Gastrocnemius medialis (tissue), 4 donors: ENCODE results near the gene PLCXD1. TPM values are rescaled to one million over a fixed set of nuclear protein-coding genes. Genes with fewer than 3 reads are reported as not detected.

Source experiments
- ATAC-seq, 2 donors: fragments of 150-250 bp; one replicate each; pipeline ENCODE4 v1.9.1; 2016
- DNase-seq, 2 donors: peaks; one replicate each; pipeline ENCODE4 v3.0.0-alpha.2; 2019
- H3K27ac ChIP-seq, 4 donors: fragments of 200-600 bp; sonication (generic); 1 replicate in 1 of 4; 2 replicates in 3 of 4; pipeline ENCODE4 v1.5.1; 2016 to 2018; ENCODE audit warnings: mild to moderate bottlenecking in 2 of 4, moderate library complexity in 1 of 4
- H3K27me3 ChIP-seq, 3 donors: fragments of 200-600 bp; sonication (generic) in 2 of 3; 1 replicate in 1 of 3; 2 replicates in 2 of 3; pipeline versions ENCODE4 v1.5.1 to v1.6.0; 2016 to 2019; ENCODE audit warnings: mild to moderate bottlenecking in 1 of 3, moderate library complexity in 1 of 3
- H3K36me3 ChIP-seq, 2 donors: fragments of 200-600 bp; sonication (generic) in 1 of 2; one replicate each; pipeline ENCODE4 v1.5.1; 2017 to 2018
- H3K4me1 ChIP-seq, 2 donors: fragments of 200-600 bp; sonication (generic) in 1 of 2; one replicate each; pipeline ENCODE4 v1.5.1; 2016 to 2017; ENCODE audit warnings: mild to moderate bottlenecking in 2 of 2
- H3K4me3 ChIP-seq, 4 donors: fragments of 200-600 bp; sonication (generic) in 3 of 4; 1 replicate in 1 of 4; 2 replicates in 3 of 4; pipeline ENCODE4 v1.5.1; 2016 to 2019; ENCODE audit warnings: mild to moderate bottlenecking in 2 of 4
- H3K9me3 ChIP-seq, 3 donors: fragments of 200-600 bp; sonication (generic) in 2 of 3; 1 replicate in 1 of 3; 2 replicates in 2 of 3; pipeline ENCODE4 v1.5.1; 2016 to 2019
- CTCF ChIP-seq, 5 experiments: fragments of 450-650 bp in 3 of 5; fragments of 200-600 bp in 2 of 5; sonication (generic) in 2 of 5; IDR thresholded peaks in 4 of 5; conservative IDR thresholded peaks in 1 of 5; 1 replicate in 4 of 5; 2 replicates in 1 of 5; pipeline ENCODE4 v1.5.1; 2016 to 2019; ENCODE audit warnings: antibody characterized with exemption in 5 of 5, mild to moderate bottlenecking in 3 of 5, moderate library complexity in 3 of 5
- POLR2A ChIP-seq, 2 donors: fragments of 450-650 bp; IDR thresholded peaks; one replicate each; pipeline ENCODE4 v1.6.1; 2017; ENCODE audit warnings: antibody characterized with exemption in 2 of 2, mild to moderate bottlenecking in 2 of 2, moderate library complexity in 2 of 2
- in situ Hi-C, 4 donors: fragments of 200-750 bp; cut with MboI; loops; one replicate each; pipeline versions ENCODE4 v1.15.0 to v1.8.0; 2017; ENCODE audit warnings: low sequenced_read_pairs in 4 of 4
- intact Hi-C: fragments of 100-400 bp; cut with DNase I; formaldehyde crosslinking; loops from one replicate; pipeline ENCODE4 v1.15.1; 2023; ENCODE audit warnings: low total_unique reads
- total RNA-seq, 4 donors: library from RNA; depleted of rRNA; stranded (reverse); fragments of >200 nt; gene quantifications; one replicate each; pipeline versions ENCODE4 v1.1.0 to v1.2.3, GENCODE V29; 2016

Gene PLCXD1
- total RNA-seq, 4 donors from 2014 or later = 0.36 to 1.7 (median 0.66) TPM

- Histone ChIP-seq H3K36me3 (peaks cover 0 to 11% of the 10 kb centered on the region in 2 donors), H3K9me3 (no peaks in the 10 kb centered on the region), H3K4me1 (peaks cover 9 to 22% of the 10 kb centered on the region in 2 donors), H3K4me3 (peak within 1 kb of the TSS; percentile 88 to 94 (median 90)), H3K27me3 (peaks cover 0 to under 1% (median 0%) of the 10 kb centered on the region in 3 donors), H3K27ac (peak within 1 kb of the TSS; percentile 91 to 99 (median 99))
- in situ Hi-C loops (no loop called here), intact Hi-C loops (loop anchor here (2.0 to 5.0 kb wide), 2 partner anchors 52 to 68 kb away; partner anchors contain the start of gene PPP2R3B)
- ATAC-seq (peak; percentile 75 to 83), DNase-seq (peak; percentile 100)
- TF ChIP-seq CTCF (IDR thresholded peaks at IDR 0.05 in 4 of 5, conservative IDR thresholded peaks at IDR 0.05 in 1 of 5) (peak in 3 of 5 experiments; percentile 17 to 26 (median 21)), POLR2A (IDR thresholded peaks at IDR 0.05) (peak; percentile 65 to 82)
Observed at GRCh38 chrX:318739-319578, 37.8 kb downstream of the PLCXD1 start, which contains the start of gene GTPBP6. TSS of gene GTPBP6 (minus strand) at chrX:318796. CDS start at chrX:318787, 9 bp downstream.

- in situ Hi-C loops = loop anchor here in 1 of 4 donors (10.0 kb wide), 1 partner anchor 65 kb away; the partner anchor contains the start of gene PPP2R3B
- intact Hi-C loops = loop anchor here (2.0 to 5.0 kb wide), 2 partner anchors 51 to 68 kb away; partner anchors contain the start of gene PPP2R3B
- no peak for DNase-seq
Observed at GRCh38 chrX:319579-320125, 38.5 kb downstream of the PLCXD1 start.

GRCh38 chrX:320126-320783, 39.1 kb downstream of the PLCXD1 start:
- DNase-seq = no peak
- H3K27me3 ChIP-seq = peaks cover 0 to 7% (median 6%) of the 10 kb centered on the region in 3 donors
- peaks cover 9 to 22% of the 10 kb centered on the region in 2 donors for H3K4me1 ChIP-seq
- peak overlapping the region in 3 of 4 donors; percentile 17 to 91 (median 83) for H3K27ac ChIP-seq
- intact Hi-C loops = no loop called here
- no peak for TF ChIP-seq CTCF (IDR thresholded peaks at IDR 0.05 in 4 of 5, conservative IDR thresholded peaks at IDR 0.05 in 1 of 5)
- TF ChIP-seq POLR2A (IDR thresholded peaks at IDR 0.05) = no peak
- peak overlapping the region; percentile 86 to 94 (median 90) for H3K4me3 ChIP-seq
- no peaks in the 10 kb centered on the region for H3K9me3 ChIP-seq
- in situ Hi-C loops = loop anchor here in 1 of 4 donors (10.0 kb wide), 1 partner anchor 65 kb away; the partner anchor contains the start of gene PPP2R3B
- no peak for ATAC-seq
- peaks cover 0 to under 1% of the 10 kb centered on the region in 2 donors for H3K36me3 ChIP-seq

More at GRCh38 chrX:319579-320125, 38.5 kb downstream of the PLCXD1 start:
- H3K4me3 ChIP-seq = peak overlapping the region; percentile 86 to 94 (median 90)
- ATAC-seq = no peak
- no peaks in the 10 kb centered on the region for H3K9me3 ChIP-seq
- no peak for TF ChIP-seq CTCF (IDR thresholded peaks at IDR 0.05 in 4 of 5, conservative IDR thresholded peaks at IDR 0.05 in 1 of 5)
- no peak for TF ChIP-seq POLR2A (IDR thresholded peaks at IDR 0.05)
- peaks cover 9 to 22% of the 10 kb centered on the region in 2 donors for H3K4me1 ChIP-seq
- peaks cover 0 to 7% of the 10 kb centered on the region in 2 donors for H3K36me3 ChIP-seq
- peaks cover 0 to 4% (median 2%) of the 10 kb centered on the region in 3 donors for H3K27me3 ChIP-seq
- peak overlapping the region; percentile 83 to 91 (median 86) for H3K27ac ChIP-seq
